ENCODE measurements around the gene PCDH1.

PCDH1 gene

DNA sequence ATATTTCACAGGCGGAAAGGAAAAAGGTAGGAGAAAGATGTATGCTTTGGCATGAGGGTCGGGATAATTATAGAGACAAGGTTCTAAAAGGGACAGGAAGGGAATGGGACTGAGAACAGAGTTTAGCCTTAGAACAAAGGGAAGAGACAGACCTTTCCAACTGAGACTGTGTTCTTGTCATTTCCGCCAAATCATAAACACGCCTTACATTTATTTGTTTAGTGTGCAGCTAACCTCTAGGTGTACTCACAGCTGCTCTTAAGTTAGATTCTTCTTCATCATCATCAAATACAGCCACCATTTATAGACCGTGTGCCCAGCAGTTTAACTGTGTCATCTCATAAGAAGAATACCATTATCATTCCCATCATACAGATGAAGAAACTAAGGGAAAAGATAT, 39.5 kb upstream of the PCDH1 start:
- DNase-seq (ENCODE audit: low read depth): no peak
- no peak overlapping the region for H3K4me3 ChIP-seq (ENCODE audit: control insufficient read depth, low read depth, low read length)
- TF ChIP-seq, protein P1, sequence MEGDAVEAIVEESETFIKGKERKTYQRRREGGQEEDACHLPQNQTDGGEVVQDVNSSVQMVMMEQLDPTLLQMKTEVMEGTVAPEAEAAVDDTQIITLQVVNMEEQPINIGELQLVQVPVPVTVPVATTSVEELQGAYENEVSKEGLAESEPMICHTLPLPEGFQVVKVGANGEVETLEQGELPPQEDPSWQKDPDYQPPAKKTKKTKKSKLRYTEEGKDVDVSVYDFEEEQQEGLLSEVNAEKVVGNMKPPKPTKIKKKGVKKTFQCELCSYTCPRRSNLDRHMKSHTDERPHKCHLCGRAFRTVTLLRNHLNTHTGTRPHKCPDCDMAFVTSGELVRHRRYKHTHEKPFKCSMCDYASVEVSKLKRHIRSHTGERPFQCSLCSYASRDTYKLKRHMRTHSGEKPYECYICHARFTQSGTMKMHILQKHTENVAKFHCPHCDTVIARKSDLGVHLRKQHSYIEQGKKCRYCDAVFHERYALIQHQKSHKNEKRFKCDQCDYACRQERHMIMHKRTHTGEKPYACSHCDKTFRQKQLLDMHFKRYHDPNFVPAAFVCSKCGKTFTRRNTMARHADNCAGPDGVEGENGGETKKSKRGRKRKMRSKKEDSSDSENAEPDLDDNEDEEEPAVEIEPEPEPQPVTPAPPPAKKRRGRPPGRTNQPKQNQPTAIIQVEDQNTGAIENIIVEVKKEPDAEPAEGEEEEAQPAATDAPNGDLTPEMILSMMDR (conservative IDR thresholded peaks at IDR 0.05; ENCODE audit: control insufficient read depth, insufficient read depth, low read depth, low read length): no peak

DNA sequence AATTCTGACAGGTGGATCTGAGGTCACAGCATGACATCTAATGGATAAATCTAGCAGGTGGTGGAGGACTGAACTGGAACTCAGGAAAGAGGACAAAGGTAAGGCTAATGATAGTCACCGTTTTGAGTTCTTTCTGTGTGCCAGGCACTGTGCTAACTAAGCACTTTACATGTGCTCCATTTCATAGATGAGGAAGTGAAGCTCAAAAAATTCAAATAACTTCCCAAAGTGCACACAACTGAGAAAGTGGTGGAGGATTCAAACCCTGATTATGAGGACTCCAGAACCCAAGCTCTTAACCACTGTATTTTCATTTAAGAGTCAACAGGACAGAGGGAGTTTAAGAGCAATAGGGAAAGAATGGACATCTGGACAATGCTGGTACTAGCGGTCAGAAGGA, 38.3 kb upstream of the PCDH1 start:
- TF ChIP-seq, protein P1 (conservative IDR thresholded peaks at IDR 0.05; ENCODE audit: control insufficient read depth, insufficient read depth, low read depth, low read length): no peak
- H3K4me3 ChIP-seq (ENCODE audit: control insufficient read depth, low read depth, low read length): no peak overlapping the region
- no peak for DNase-seq (ENCODE audit: low read depth)

DNA sequence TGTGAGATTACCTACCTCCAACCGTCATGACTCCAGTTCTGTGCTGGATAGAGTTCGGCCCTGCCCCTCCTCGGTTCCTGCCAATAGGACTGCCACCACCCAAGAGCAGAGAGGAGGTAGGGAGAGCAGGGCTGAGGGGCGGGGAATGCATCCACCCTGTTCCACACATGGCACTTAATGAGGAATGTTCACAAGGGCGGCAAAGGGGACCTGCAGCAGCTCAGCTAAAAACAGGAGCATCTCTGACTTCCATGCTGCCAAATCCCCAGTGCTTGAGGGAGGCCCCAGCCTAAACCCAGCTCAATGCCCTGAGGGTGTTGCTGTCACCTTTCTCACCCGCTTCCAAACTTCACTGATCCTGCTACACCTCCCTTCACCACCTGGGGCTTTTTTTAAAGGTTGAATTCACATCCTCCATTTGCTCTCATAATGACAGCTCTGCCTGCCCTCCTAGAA, 37.7 kb upstream of the PCDH1 start:
- no peak overlapping the region for H3K4me3 ChIP-seq (ENCODE audit: control insufficient read depth, low read depth, low read length)
- no peak for DNase-seq (ENCODE audit: low read depth)
- TF ChIP-seq, protein P1 (conservative IDR thresholded peaks at IDR 0.05; ENCODE audit: control insufficient read depth, insufficient read depth, low read depth, low read length): no peak

DNA sequence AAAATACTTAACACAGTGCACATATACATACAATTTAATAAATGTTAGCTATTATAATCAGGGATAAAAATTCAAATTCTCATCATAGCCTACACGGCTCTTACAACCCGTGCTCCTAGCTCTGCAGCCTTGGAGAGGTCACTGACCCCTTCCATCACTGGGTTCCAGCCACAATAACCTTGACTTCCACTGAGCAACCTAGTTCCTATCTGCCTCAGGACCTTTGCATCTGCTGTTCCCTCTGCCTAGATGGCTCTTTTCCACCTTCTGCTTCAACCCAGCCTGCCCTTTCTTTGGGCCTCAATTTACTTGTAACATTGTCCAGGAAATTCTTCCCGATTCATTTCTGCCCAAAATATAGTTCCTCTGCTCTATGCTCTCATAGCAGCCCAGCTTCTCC, 36.6 kb upstream of the PCDH1 start:
- TF ChIP-seq, protein P1 (conservative IDR thresholded peaks at IDR 0.05; ENCODE audit: control insufficient read depth, insufficient read depth, low read depth, low read length): no peak
- no peak for DNase-seq (ENCODE audit: low read depth)
- no peak overlapping the region for H3K4me3 ChIP-seq (ENCODE audit: control insufficient read depth, low read depth, low read length)

DNA sequence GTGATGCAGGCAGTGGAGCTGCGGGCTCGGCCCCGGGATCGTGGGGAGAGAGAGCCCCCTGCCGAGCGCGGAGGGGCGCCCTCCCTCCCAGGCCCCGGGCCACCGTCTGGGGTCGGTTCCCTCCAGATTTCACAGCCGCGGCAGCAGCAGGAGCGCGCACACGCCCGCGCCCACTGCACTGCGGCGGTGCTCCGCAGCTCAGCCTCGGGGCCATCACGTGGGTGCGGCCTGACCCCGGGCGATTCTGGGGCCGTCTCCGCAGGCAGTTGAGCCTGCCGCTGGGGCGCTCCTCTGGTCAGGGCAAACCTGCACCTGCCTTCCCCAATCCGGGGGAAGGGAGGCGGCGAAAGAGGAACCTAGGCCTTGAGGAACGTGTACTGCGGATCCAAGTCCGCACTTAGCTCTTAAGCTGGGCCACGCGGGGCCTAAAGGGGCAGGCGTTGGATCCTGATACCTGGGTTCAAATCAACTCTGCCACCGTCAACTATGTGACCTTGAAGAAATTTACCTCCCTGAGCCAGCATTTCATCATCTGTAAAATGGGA, 36.1 kb upstream of the PCDH1 start:
- peak overlapping the region; percentile 27 for H3K4me3 ChIP-seq (ENCODE audit: control insufficient read depth, low read depth, low read length)
- TF ChIP-seq, protein P1 (conservative IDR thresholded peaks at IDR 0.05; ENCODE audit: control insufficient read depth, insufficient read depth, low read depth, low read length): no peak
- DNase-seq (ENCODE audit: low read depth): no peak

DNA sequence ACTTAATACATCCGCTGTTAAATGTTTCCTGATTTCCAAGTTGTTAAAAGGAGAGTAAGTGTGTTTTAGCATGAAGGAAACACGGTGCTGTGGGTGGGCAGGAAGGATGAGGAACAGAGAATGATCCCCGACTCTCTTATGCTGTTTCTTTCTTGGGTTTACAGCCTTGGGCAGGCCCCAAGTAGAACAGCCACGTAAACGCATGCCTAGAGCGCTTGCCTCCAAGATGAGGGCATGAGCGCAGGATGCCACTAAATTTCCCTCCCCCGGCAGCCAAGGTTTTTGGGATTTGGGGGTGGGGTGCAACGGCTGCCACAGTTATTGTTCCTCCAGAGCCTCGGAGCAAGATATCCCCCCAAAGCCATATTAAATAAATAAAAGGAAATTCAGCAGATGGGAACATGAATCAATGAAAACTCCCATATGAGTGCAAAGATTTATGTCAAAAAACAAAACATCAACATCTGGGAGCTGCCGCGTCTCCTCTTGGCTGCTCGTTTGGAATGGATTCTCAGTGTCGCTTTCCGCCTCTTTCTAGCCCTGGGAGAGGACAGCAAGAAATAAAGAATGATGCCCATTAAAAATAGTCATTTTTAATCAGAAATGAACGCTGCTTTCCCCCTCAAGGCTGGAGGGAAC, 35.5 kb upstream of the PCDH1 start:
- TF ChIP-seq, protein P1 (conservative IDR thresholded peaks at IDR 0.05; ENCODE audit: control insufficient read depth, insufficient read depth, low read depth, low read length): no peak
- no peak for DNase-seq (ENCODE audit: low read depth)
- peak overlapping the region; percentile 27 for H3K4me3 ChIP-seq (ENCODE audit: control insufficient read depth, low read depth, low read length)

All from fibroblast of mammary gland (primary cell).